Lower leg skin (tissue), 4 donors: Measurements from ENCODE around the gene KCNE1. TPM values are rescaled to one million over a fixed set of nuclear protein-coding genes. Genes with fewer than 3 reads are reported as not detected.

Experiments used
- DNase-seq, 2 donors: peaks; one replicate each; pipeline ENCODE4 v3.0.0-alpha.2; 2019; ENCODE audit warnings: low spot score in 2 of 2
- H3K4me3 ChIP-seq: fragments of 200-600 bp; sonication (generic); 2 replicates; pipeline ENCODE4 v1.5.1; 2017; ENCODE audit warnings: mild to moderate bottlenecking, low read depth; ENCODE audit not compliant: poor library complexity, severe bottlenecking
- CTCF ChIP-seq, 3 donors: fragments of 450-650 bp; IDR thresholded peaks; one replicate each; pipeline ENCODE4 v1.5.1; 2016; ENCODE audit warnings: antibody characterized with exemption in 3 of 3, mild to moderate bottlenecking in 3 of 3, moderate library complexity in 2 of 3
- POLR2A ChIP-seq, 2 donors: fragments of 450-650 bp; IDR thresholded peaks; one replicate each; pipeline ENCODE4 v1.6.1; 2016 to 2017; ENCODE audit warnings: antibody characterized with exemption in 2 of 2, mild to moderate bottlenecking in 1 of 2, moderate library complexity in 1 of 2
- WGBS, 2 donors: methylation state at CpG; one replicate each; pipeline ENCODE4 v1.1.5; 2018; 5-methylcytosine and 5-hydroxymethylcytosine counted together
- intact Hi-C: fragments of 100-400 bp; cut with DNase I; formaldehyde crosslinking; loops from one replicate; pipeline ENCODE4 v1.15.0; 2023; ENCODE audit warnings: low total_unique reads
- total RNA-seq, 4 donors: library from RNA; depleted of rRNA; stranded (reverse); fragments of >200 nt; gene quantifications; one replicate each; pipeline ENCODE4 v1.1.0, GENCODE V29; 2016

Gene KCNE1
- total RNA-seq, 4 donors from 2014 or later, result 0.13 to 1.4 (median 0.64) TPM

DNA sequence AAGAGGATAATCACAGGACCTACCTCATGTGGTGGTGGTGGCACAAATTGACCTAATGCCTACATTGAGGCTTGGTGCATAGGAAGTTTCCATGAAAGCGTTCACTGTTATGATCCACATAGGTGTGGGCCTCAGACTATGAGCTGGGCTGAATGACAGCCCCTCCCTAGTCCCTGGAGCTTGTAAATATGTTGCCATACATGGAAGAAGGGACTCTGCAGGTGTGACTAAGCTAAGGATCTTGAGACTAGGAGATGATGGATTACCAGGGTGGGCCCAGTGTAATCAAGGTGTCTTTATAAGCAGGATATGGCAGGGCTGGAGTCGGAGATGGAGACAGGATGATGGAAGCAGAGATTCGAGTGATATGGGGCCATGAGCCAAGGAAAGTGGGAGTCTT is 31.0 kb upstream of the KCNE1 start:
- WGBS, 2 donors, result 75 to 94% methylated on average over 3 of the region's 3 CpGs
- H3K4me3 ChIP-seq, result no peak overlapping the region
- DNase-seq, result no peak
- no peak for TF ChIP-seq CTCF (IDR thresholded peaks at IDR 0.05)
- intact Hi-C loops, result no loop called here

- intact Hi-C loops, result loop anchor here (2.0 kb wide), 1 partner anchor 19 kb away; no protein-coding TSS in a partner anchor
- WGBS, 2 donors, result 80 to 86% methylated on average over 5 of the region's 5 CpGs
- no peak for DNase-seq
- no peak for TF ChIP-seq CTCF (IDR thresholded peaks at IDR 0.05)
- TF ChIP-seq POLR2A (IDR thresholded peaks at IDR 0.05), result no peak
- H3K4me3 ChIP-seq, result no peak overlapping the region
These were observed 28.2 kb upstream of the KCNE1 start for GRCh38 chr21:34540206-34540605.

- DNase-seq, result no peak
- WGBS, 2 donors, result 88 to 97% methylated on average over 3 of the region's 3 CpGs
- intact Hi-C loops, result no loop called here
These were observed 25.8 kb upstream of the KCNE1 start for GRCh38 chr21:34537838-34538237.

DNA sequence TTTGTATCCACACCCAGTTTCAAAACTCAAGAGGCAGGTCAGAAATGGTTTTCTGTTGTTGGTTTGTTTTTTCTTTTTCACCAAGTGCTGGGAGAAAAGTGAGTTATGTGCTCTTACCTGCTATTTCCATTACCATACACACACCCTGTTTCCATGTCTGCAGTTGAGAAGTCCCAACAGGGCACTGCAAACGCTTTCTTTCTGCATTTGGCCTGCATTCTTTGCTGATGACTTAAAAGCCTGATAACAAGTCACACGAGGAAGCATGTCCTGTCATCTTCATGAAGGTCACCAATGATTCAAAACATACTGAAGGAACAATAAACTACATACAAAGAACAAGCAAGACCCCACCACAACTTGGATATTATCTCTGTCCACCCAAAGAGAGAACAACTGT is 24.8 kb upstream of the KCNE1 start:
- no peak for TF ChIP-seq CTCF (IDR thresholded peaks at IDR 0.05)
- no peak for TF ChIP-seq POLR2A (IDR thresholded peaks at IDR 0.05)
- intact Hi-C loops, result no loop called here
- no peak for DNase-seq
- no peak overlapping the region for H3K4me3 ChIP-seq
- WGBS, 2 donors, result 25 to 30% methylated on average over 2 of the region's 2 CpGs

More at GRCh38 chr21:34537838-34538237, 25.8 kb upstream of the KCNE1 start:
- H3K4me3 ChIP-seq, result no peak overlapping the region
- TF ChIP-seq POLR2A (IDR thresholded peaks at IDR 0.05) (no peak), CTCF (IDR thresholded peaks at IDR 0.05) (no peak)

DNA sequence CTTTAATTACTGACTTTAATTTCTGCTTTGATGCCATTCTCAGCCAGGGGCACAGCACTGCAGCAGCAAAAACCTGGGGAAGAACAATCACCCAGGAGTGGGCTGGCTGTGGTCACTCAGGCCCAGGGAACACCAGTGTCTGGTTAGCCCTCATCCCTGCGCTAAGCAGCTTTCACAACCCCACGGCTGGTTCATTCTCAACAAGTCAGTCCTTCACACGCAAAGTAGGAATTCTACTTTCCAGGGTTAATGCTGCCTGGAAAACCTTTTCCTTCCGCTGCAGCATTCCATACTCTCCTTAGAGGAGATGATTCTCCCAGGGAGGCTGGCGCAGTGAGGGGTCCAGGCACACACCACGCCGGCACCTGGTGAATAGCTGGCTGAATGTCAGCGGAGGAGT is 24.3 kb upstream of the KCNE1 start:
- DNase-seq, result no peak
- TF ChIP-seq CTCF (IDR thresholded peaks at IDR 0.05), result no peak
- TF ChIP-seq POLR2A (IDR thresholded peaks at IDR 0.05), result no peak
- WGBS, 2 donors, result 63 to 81% methylated on average over 8 of the region's 8 CpGs
- no peak overlapping the region for H3K4me3 ChIP-seq
- intact Hi-C loops, result no loop called here

DNA sequence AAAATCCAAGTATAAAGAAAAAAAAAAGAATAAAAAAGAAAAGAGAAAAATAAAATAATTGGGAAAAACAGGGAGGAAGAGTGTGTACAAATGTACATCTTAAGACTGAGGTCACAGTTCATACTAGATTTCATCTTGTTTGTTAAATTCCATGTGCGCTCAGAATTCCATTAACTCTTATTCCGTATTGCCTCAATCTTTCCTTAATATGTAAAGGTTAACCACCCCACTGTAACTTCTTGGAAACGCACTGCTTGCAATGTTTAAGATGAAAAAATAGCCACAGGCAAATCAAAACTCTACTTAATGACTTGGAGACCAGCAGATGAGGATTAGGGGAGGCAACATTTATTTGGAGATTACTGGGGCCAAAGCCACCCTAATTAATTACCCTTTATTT is 23.9 kb upstream of the KCNE1 start:
- TF ChIP-seq CTCF (IDR thresholded peaks at IDR 0.05) (no peak), POLR2A (IDR thresholded peaks at IDR 0.05) (no peak)
- 60 to 75% methylated on average over 3 of the region's 3 CpGs for WGBS, 2 donors

More for the DNA sequence above, 23.9 kb upstream of the KCNE1 start:
- no peak overlapping the region for H3K4me3 ChIP-seq
- DNase-seq, result no peak
- intact Hi-C loops, result no loop called here
